Measurements from ENCODE around the gene DAGLA.

The DAGLA gene

DNA sequence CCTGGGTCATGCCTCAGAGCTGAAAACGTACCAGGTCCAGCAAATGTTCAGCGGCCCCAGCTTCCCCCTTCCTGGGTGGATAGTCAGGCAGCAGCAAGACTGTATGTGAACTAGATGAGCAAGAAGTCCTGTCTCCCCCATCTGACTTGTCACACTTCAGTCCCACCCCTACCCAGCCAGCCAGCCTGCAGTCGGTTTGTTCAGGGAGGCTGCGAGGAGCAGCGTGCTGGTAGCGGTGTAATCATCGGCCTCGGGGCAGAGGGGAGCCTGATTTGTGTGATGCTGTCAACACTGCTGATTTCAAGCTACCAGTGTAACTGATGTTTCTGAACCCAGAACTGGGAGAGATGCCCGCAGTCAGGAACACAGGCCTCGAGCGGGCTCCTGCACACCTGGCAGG, 102.7 kb downstream of the DAGLA start:
- no peak for DNase-seq

DNA sequence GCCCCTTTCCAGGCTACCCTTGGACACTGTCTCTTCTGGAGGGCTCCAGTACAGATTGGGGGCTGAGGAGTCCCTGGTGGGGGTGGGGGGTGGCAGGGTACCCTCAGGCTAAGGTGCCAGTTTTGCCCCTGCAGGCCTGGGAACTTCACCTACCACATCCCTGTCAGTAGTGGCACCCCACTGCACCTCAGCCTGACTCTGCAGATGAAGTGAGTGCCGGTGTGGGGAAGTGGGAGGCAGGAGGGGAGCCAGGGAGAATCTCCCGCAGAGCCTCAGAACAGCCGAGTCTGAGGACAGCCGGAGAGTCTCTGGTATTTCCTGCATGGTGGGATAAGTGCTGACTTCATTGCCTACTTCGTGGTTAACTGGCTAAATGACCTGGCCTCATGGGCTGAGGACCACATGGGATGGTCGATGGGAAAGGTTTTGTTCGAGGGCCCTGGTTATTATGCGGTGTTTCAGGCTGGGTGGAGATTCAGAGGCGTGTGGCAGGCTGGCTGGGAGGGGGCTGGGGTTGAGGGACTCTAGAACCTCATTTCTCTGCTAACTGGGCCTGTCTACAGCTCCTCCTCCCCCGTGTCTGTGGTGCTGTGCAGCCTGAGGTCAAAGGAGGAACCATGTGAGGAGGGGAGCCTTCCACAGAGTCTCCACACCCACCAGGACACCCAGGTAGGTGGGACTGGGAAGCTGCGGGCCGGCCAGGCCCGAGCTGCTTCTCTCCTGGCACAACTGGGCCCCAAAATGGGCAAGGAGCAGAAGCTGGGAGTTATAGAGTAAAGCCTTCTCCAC, 103.7 kb downstream of the DAGLA start:
- no peak for DNase-seq

- DNase-seq, result no peak
Measured at GRCh38 chr11:61784506-61784805, 104.3 kb downstream of the DAGLA start.

- DNase-seq, result no peak
Measured at GRCh38 chr11:61785837-61786402, 105.7 kb downstream of the DAGLA start.

DNA sequence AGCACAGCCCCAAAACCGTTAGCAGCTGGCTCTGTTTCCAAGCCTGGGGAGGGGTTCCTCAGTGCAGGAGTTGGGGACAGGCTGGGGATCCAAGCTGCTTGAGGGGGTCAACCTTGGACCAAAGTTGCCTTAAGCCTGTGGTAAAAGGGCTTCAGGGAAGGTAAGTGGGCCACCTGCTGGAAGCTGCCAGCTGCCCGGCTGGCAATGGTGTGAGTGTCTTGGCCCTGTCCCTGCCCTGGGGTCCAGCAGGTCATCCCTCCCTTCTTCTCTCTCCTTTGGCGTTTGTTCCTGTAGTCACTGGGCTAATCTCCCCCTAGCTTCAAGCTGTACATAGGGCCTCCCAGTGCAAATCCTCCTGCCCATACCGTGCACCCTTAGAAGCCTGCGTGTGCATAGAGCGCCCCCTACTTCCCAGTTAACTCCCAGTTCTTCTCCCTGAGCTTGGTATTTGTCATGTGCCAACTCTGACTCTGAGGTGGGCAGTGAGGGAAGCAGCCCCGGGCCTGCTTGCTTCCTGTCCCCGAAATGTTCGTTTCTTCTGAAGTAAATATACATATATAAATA, 107.8 kb downstream of the DAGLA start:
- DNase-seq, result no peak

DNA sequence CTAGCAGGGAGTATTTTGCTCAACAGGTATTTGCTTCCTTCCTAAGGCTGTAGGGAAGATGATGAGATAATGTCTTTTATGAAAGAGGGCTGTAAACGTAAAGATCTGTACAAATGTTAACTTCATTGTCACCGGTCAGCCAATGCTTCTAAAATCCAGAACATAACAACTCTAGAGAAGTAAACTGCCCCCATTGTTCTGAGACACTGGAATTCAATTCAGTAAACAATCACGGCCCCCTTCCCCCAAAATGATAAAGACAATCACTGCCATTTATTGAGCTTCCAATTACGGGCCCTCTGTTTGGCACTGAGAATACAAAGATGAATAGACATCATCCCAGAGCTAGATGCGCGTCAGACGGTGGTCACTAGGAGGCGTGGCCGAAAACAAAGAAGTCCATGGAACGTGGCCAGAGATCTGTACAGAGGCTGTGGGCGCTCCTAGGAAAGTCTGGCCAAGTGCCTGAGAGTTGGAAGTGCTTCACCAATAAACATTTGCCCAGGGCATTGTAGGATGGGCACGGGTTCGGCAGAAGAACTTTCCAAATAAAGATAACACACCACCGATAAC, 111.6 kb downstream of the DAGLA start:
- DNase-seq, result no peak

DNA sequence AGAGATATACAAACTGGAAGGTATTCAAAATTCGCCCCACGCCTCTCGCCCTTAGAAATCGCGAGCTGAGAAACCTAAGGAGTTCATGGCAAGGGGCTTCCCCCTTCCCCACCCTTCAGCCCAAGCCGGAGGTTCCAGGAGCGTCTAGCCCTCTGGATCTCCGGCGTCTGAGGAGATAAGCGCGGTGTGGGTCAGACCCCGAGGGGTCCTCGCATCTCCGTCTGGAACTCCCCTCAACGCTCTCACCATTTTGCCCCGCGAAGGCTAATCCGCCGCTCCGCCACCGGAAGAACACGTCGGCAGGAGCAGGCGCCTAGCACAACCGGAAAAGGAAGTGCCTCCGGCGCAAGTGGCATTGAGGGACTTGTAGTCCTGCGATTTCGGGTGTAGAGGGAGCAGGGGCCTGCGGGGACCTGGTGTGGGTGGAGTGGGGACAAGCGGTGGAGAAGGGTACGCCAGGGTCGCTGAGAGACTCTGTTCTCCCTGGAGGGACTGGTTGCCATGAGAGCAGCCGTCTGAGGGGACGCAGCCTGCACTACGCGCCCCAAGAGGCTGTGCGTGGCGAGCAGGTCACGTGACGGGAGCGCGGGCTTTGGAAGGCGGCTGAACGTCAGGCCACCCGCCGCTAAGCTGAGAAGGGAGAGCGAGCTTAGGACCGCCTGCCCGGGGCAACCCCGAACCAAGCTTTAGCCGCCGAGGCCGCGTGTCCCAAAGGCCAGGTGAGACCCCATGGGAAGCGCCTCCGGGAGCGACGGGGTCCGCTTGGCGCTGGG, 112.3 kb downstream of the DAGLA start, which contains the start of the genes FEN1 and TMEM258:
Gene FEN1, plus strand, starts transcription at position 602 of the 773 bp plus-strand sequence. CDS start 2,451 bp downstream, outside the sequence.
Gene TMEM258, minus strand, starts transcription at position 290 of the 773 bp plus-strand sequence. Its CDS starts 41 bp downstream, at position 249.
- peak; percentile 82 for DNase-seq

DNA sequence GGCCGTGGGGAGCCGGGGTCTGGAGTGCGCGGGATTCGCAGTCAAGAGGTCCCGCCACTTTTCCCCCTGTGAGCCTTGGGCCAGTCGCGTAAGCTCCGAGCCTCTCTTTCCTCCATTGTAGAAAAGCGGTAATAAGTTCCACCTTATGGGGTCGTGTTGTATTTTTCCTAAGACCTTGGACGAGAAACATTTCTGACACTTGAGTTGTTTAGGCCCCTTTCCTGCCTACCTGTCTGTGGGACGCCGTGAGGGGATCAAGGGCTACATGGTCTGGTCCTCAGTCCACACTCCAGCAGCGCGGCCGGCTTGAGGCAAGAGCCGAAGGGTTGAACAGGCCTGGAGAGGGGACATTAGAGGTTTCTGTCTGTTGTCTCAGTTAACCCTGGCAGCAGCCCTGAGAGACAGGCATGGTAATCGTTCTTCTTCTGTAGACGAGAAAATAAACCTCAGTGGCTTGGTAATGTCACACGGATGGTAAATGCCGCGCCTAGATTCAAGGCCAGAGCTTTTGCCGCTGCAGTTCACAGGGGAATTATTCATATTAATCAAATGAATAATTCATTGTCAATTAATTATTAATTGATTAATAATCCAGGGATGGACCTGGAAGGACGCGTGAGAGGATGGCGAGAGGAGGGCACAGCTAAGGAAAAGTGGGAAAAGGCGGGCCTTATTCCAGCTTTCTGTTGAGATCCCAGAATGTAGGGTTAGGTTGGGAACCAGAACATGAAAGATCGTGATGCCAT, 113.1 kb downstream of the DAGLA start:
- DNase-seq, result no peak

DNA sequence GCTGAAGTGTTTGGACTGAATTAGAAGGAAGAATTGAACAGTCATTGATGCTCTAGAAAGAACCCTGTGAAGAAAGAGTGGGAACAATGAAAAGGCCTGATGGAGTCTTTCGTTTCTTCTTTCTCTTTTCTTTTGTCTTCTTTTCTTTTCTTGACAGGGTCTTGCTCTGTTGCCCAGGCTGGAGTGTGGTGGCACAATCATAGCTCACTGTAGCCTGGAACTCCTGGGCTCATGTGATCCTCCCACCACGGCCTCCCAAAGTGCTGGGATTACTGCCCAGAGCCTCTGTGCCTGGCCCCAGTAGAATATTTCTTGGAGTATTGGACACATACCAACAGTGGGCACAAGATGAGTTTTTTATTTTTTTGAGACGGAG, 113.6 kb downstream of the DAGLA start:
- no peak for DNase-seq

- DNase-seq, result no peak
Measured at GRCh38 chr11:61794579-61794978, 114.4 kb downstream of the DAGLA start.

- DNase-seq, result no peak
Measured at GRCh38 chr11:61795459-61795858, 115.3 kb downstream of the DAGLA start.

- DNase-seq, result no peak
Measured at GRCh38 chr11:61795876-61796526, 115.8 kb downstream of the DAGLA start.
